IMR-90 (cell line): Measurements from ENCODE around the gene SAYSD1. TPM values are rescaled to one million over a fixed set of nuclear protein-coding genes. Genes with fewer than 3 reads are reported as not detected.

Experiments used
- ATAC-seq: fragments of 200-7000 bp; cut with Tn5 transposase; 2 replicates; pipeline ENCODE4 v1.9.1; 2020; ENCODE audit warnings: low read depth, mild to moderate bottlenecking, moderate library complexity
- BruUV-seq: library from RNA; stranded (reverse); fragments of 400-500 nt; replicated peaks from 2 replicates; lab custom pipeline; 2021; lab: Mats Ljungman, UMichigan
- CTCF ChIA-PET: fragments of 300-600 bp; formaldehyde crosslinking; extraction: SDS; loops from one replicate; lab custom pipeline; 2021; ENCODE audit warnings: antibody characterized with exemption; lab: Yijun Ruan, JAX
- POLR2A ChIA-PET: fragments of 300-600 bp; sonication (Branson Sonifier 250); formaldehyde crosslinking; loops from one replicate; lab custom pipeline; 2022; ENCODE audit warnings: antibody characterized with exemption; ENCODE audit not compliant: unreplicated experiment; lab: Charles Lee
- DNase-seq: peaks from one replicate; pipeline ENCODE4 v3.0.0; 2013
- H2AFZ ChIP-seq: replicated peaks from 2 replicates; pipeline ENCODE3; 2013; ENCODE audit warnings: low read length, mild to moderate bottlenecking; ENCODE audit not compliant: poor library complexity
- H2AK5ac ChIP-seq: 2 replicates; pipeline ENCODE4 v1.6.1; 2013; ENCODE audit warnings: low read depth, low read length, inconsistent platforms
- H2AK9ac ChIP-seq: replicated peaks from 2 replicates; pipeline ENCODE3; 2013; ENCODE audit warnings: mild to moderate bottlenecking, low read depth, low read length, moderate library complexity; ENCODE audit not compliant: poor library complexity
- H2BK120ac ChIP-seq: 2 replicates; pipeline ENCODE4 v1.6.1; 2013; ENCODE audit warnings: low read depth, low read length, inconsistent platforms
- H2BK15ac ChIP-seq: 3 replicates; pipeline ENCODE4 v1.6.1; 2013; ENCODE audit warnings: low read depth, low read length, inconsistent platforms
- H2BK20ac ChIP-seq: 2 replicates; pipeline ENCODE4 v1.6.1; 2013; ENCODE audit warnings: low read depth, mild to moderate bottlenecking, inconsistent platforms, low read length, moderate library complexity
- H2BK5ac ChIP-seq: 2 replicates; pipeline ENCODE4 v1.6.1; 2013; ENCODE audit warnings: mild to moderate bottlenecking, low read depth, low read length, inconsistent platforms; ENCODE audit not compliant: poor library complexity, severe bottlenecking
- H3K14ac ChIP-seq: replicated peaks from 2 replicates; pipeline ENCODE4 v1.6.1; 2013; ENCODE audit warnings: low read depth, low read length, inconsistent platforms
- H3K18ac ChIP-seq: 2 replicates; pipeline ENCODE4 v1.6.1; 2013; ENCODE audit warnings: low read depth, low read length, control low read depth
- H3K23ac ChIP-seq: 2 replicates; pipeline ENCODE4 v1.6.1; 2013; ENCODE audit warnings: low read depth, low read length, inconsistent platforms
- H3K27ac ChIP-seq: 2 replicates; pipeline ENCODE4 v1.5.1; 2013; ENCODE audit warnings: mild to moderate bottlenecking, control low read depth, low read length; ENCODE audit not compliant: insufficient read depth
- H3K27me3 ChIP-seq: 2 replicates; pipeline ENCODE4 v1.6.1; 2013; ENCODE audit warnings: low read length; ENCODE audit not compliant: control insufficient read depth, insufficient read depth
- H3K36me3 ChIP-seq: 2 replicates; pipeline ENCODE4 v1.6.1; 2013; ENCODE audit warnings: low read length, mixed read lengths; ENCODE audit not compliant: control insufficient read depth, insufficient read depth
- H3K4ac ChIP-seq: 2 replicates; pipeline ENCODE4 v1.6.1; 2013; ENCODE audit warnings: low read depth, low read length, inconsistent platforms
- H3K4me1 ChIP-seq: 2 replicates; pipeline ENCODE4 v1.6.1; 2013; ENCODE audit warnings: low read length, mixed read lengths; ENCODE audit not compliant: control insufficient read depth, insufficient read depth
- H3K4me2 ChIP-seq: 2 replicates; pipeline ENCODE4 v1.6.1; 2013; ENCODE audit warnings: low read depth, mild to moderate bottlenecking, control low read depth, low read length, moderate library complexity
- H3K4me3 ChIP-seq: 2 replicates; pipeline ENCODE4 v1.5.1; 2013; ENCODE audit warnings: low read depth, mild to moderate bottlenecking, control low read depth, low read length, moderate library complexity; ENCODE audit not compliant: insufficient read depth
- H3K56ac ChIP-seq: 2 replicates; pipeline ENCODE4 v1.6.1; 2013; ENCODE audit warnings: low read length, inconsistent platforms; ENCODE audit not compliant: insufficient read depth; ENCODE audit errors: extremely low read depth
- H3K79me1 ChIP-seq, 2 experiments: 2 replicates each; pipeline ENCODE4 v1.6.1; 2013; ENCODE audit warnings: low read length in 2 of 2, inconsistent platforms in 1 of 2, low read depth in 1 of 2
- H3K9ac ChIP-seq: 2 replicates; pipeline ENCODE4 v1.6.1; 2013; ENCODE audit warnings: low read depth, low read length, control low read depth
- H3K9me1 ChIP-seq: 2 replicates; pipeline ENCODE4 v1.6.1; 2013; ENCODE audit warnings: low read length, inconsistent platforms; ENCODE audit not compliant: insufficient read depth
- H3K9me3 ChIP-seq: 2 replicates; pipeline ENCODE4 v1.6.1; 2013; ENCODE audit warnings: low read length; ENCODE audit not compliant: control insufficient read depth, insufficient read depth
- H4K20me1 ChIP-seq: 2 replicates; pipeline ENCODE4 v1.6.1; 2013; ENCODE audit warnings: low read length, inconsistent platforms; ENCODE audit not compliant: insufficient read depth
- H4K5ac ChIP-seq: 2 replicates; pipeline ENCODE4 v1.6.1; 2013; ENCODE audit warnings: mild to moderate bottlenecking, low read depth, low read length, control low read depth
- H4K8ac ChIP-seq, 2 experiments: 2 replicates each; pipeline ENCODE4 v1.6.1; 2013; ENCODE audit warnings: low read depth in 2 of 2, low read length in 2 of 2, control low read depth in 1 of 2, inconsistent platforms in 1 of 2
- H4K91ac ChIP-seq: 2 replicates; pipeline ENCODE4 v1.6.1; 2013; ENCODE audit warnings: low read depth, low read length, inconsistent platforms; ENCODE audit not compliant: insufficient read depth
- CEBPB ChIP-seq: IDR thresholded peaks from 2 replicates; pipeline ENCODE4 v1.6.1; 2012; ENCODE audit warnings: low read depth, low read length, improper control_type of control experiment
- CHD1 ChIP-seq: IDR thresholded peaks from 2 replicates; pipeline ENCODE4 v1.6.1; 2012; ENCODE audit warnings: low read depth, low read length, improper control_type of control experiment
- FOS ChIP-seq: fragments of 150-350 bp; IDR thresholded peaks from 2 replicates; pipeline ENCODE4 v1.6.1; 2016; ENCODE audit warnings: low read depth, low read length
- MAZ ChIP-seq: IDR thresholded peaks from 2 replicates; pipeline ENCODE4 v1.6.1; 2012; ENCODE audit warnings: low read depth, mild to moderate bottlenecking, low read length, improper control_type of control experiment, moderate library complexity, borderline replicate concordance
- MXI1 ChIP-seq: IDR thresholded peaks from 2 replicates; pipeline ENCODE4 v1.6.1; 2012; ENCODE audit warnings: low read depth, mild to moderate bottlenecking, low read length, moderate library complexity, borderline replicate concordance
- NFE2L2 ChIP-seq: fragments of 150-350 bp; IDR thresholded peaks from 2 replicates; pipeline ENCODE4 v1.6.1; 2016; ENCODE audit warnings: low read depth, mild to moderate bottlenecking, low read length
- POLR2A ChIP-seq: IDR thresholded peaks from 2 replicates; pipeline ENCODE4 v1.6.1; 2012; ENCODE audit warnings: mild to moderate bottlenecking, low read depth, low read length
- RAD21 ChIP-seq: IDR thresholded peaks from 2 replicates; pipeline ENCODE4 v1.6.1; 2012; ENCODE audit warnings: low read length, improper control_type of control experiment
- RCOR1 ChIP-seq: IDR thresholded peaks from 2 replicates; pipeline ENCODE4 v1.6.1; 2012; ENCODE audit warnings: mild to moderate bottlenecking, low read length, improper control_type of control experiment; ENCODE audit not compliant: insufficient replicate concordance
- RFX5 ChIP-seq: IDR thresholded peaks from 2 replicates; pipeline ENCODE4 v1.8.0; 2012; ENCODE audit warnings: low read depth, mild to moderate bottlenecking, low read length, moderate library complexity
- WGBS, 2 experiments: methylation state at CpG; one replicate each; pipeline versions ENCODE4 v1.1.5 to v1.1.7; 2013; ENCODE audit warnings: missing lambda C conversion rate in 2 of 2; ENCODE audit not compliant: insufficient read length in 1 of 2; ENCODE audit errors: extremely low coverage in 2 of 2; 5-methylcytosine and 5-hydroxymethylcytosine counted together
- dilution Hi-C: fragments of 300-500 bp; cut with HindIII; formaldehyde crosslinking; loops from one replicate; pipeline ENCODE4 v1.14.3; 2018; ENCODE audit warnings: low sequenced_read_pairs; ENCODE audit not compliant: unreplicated experiment
- in situ Hi-C: fragments of 300-500 bp; cut with MboI; formaldehyde crosslinking; loops from 3 replicates; pipeline ENCODE4 v1.14.3; 2019; ENCODE audit warnings: low sequenced_read_pairs, inconsistent platforms, mixed read lengths
- intact Hi-C: fragments of 100-400 bp; cut with micrococcal nuclease; formaldehyde crosslinking; loops from 2 replicates; pipeline ENCODE4 v1.10.0; 2022
- polyA plus RNA-seq, 3 experiments: library from polyadenylated mRNA; depleted of rRNA; stranded (reverse); fragments of >200 nt; gene quantifications; 2 replicates each; pipeline ENCODE4 v1.2.3, GENCODE V29; 2012; ENCODE audit warnings: low replicate concordance in 1 of 3
- total RNA-seq: library from RNA; depleted of rRNA; stranded (reverse); fragments of >200 nt; gene quantifications from 2 replicates; pipeline ENCODE4 v1.2.3, GENCODE V29; 2012
- TF ChIP-seq, protein P1 (sequence below): fragments of 150-350 bp; IDR thresholded peaks from 2 replicates; pipeline ENCODE4 v1.6.1; 2016; ENCODE audit warnings: low read depth, mild to moderate bottlenecking, low read length, moderate library complexity, borderline replicate concordance

The SAYSD1 gene
- total and polyA plus RNA-seq, 2 of the 4 experiments (the other 2 are of a cell fraction), result 5.7 to 5.9 TPM

DNA sequence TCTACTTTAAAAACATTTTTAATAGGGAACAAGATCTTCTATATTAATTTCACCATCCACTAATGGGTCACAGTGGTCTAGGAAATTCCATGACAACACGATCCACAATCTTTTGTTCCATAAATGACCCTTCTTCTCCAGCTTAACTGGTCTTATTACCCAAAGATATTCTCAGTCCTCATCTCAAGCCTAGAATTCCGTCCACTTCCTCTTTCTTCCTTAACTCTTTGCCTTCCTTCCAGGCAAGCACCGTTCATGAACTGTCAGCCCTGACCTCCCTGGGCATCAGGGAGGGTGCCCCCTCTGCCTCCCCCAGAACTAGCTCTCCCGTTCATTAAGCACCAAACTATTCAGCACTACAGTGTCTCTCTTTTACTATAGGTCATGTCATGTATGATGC lies 8.0 kb downstream of the SAYSD1 start:
- H2AK9ac ChIP-seq, result no peak overlapping the region
- no peak overlapping the region for H4K5ac ChIP-seq
- H4K91ac ChIP-seq, result no peak overlapping the region
- H2AK5ac ChIP-seq, result no peak overlapping the region
- dilution Hi-C loops (no loop called here), in situ Hi-C loops (no loop called here), intact Hi-C loops (no loop called here)
- no peak overlapping the region for H3K18ac ChIP-seq
- no peak for ATAC-seq
- H3K27me3 ChIP-seq, result no peaks in the 10 kb centered on the region
- peaks cover 3% of the 10 kb centered on the region; the same call in 1 of the 2 replicates for H3K4me1 ChIP-seq
- no peaks in the 10 kb centered on the region for H4K20me1 ChIP-seq
- no peak overlapping the region for H2AFZ ChIP-seq
- H3K23ac ChIP-seq, result no peak overlapping the region
- TF ChIP-seq, protein P1, sequence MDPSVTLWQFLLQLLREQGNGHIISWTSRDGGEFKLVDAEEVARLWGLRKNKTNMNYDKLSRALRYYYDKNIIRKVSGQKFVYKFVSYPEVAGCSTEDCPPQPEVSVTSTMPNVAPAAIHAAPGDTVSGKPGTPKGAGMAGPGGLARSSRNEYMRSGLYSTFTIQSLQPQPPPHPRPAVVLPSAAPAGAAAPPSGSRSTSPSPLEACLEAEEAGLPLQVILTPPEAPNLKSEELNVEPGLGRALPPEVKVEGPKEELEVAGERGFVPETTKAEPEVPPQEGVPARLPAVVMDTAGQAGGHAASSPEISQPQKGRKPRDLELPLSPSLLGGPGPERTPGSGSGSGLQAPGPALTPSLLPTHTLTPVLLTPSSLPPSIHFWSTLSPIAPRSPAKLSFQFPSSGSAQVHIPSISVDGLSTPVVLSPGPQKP, result no peak
- TF ChIP-seq MAZ (no peak), RFX5 (no peak), NFE2L2 (no peak), RAD21 (no peak), RCOR1 (no peak), CEBPB (no peak), MXI1 (no peak), CHD1 (no peak), POLR2A (no peak), FOS (no peak)
- no peak overlapping the region for H3K4me3 ChIP-seq
- H3K9me3 ChIP-seq, result no peaks in the 10 kb centered on the region
- ChIA-PET CTCF (no interaction called here), POLR2A (no interaction called here)
- peaks cover 15% of the 10 kb centered on the region for H3K36me3 ChIP-seq
- no TSS peak for BruUV-seq
- H3K56ac ChIP-seq, result no peak overlapping the region
- 80% methylated on average over 3 of the region's 4 CpGs; no CpG with 5 or more reads in 1 of the 2 experiments for WGBS, 2 experiments
- H2BK120ac ChIP-seq, result no peak overlapping the region
- no peak overlapping the region for H3K4ac ChIP-seq
- H4K8ac ChIP-seq, result no peak overlapping the region
- H3K9me1 ChIP-seq, result no peaks in the 10 kb centered on the region
- no peak for DNase-seq
- H3K4me2 ChIP-seq, result no peak overlapping the region
- H3K9ac ChIP-seq, result no peak overlapping the region
- H3K79me1 ChIP-seq, result no peaks in the 10 kb centered on the region
- H3K14ac ChIP-seq, result no peak overlapping the region
- H2BK20ac ChIP-seq, result no peak overlapping the region
- H2BK15ac ChIP-seq, result no peak overlapping the region
- no peak overlapping the region for H3K27ac ChIP-seq
- no peak overlapping the region for H2BK5ac ChIP-seq
